Esophagus muscularis mucosa (tissue), 3 donors: ENCODE data around the gene ATP2B2.

Experiments
- CTCF ChIP-seq, 3 experiments: fragments of 200-600 bp in 2 of 3; fragments of 450-650 bp in 1 of 3; sonication (generic) in 2 of 3; IDR thresholded peaks; one replicate each; pipeline ENCODE4 v1.5.1; 2017 to 2019; ENCODE audit warnings: antibody characterized with exemption in 3 of 3, mild to moderate bottlenecking in 2 of 3, moderate library complexity in 1 of 3
- POLR2A ChIP-seq: fragments of 450-650 bp; IDR thresholded peaks from one replicate; pipeline ENCODE4 v1.6.1; 2017; ENCODE audit warnings: antibody characterized with exemption, moderate library complexity, mild to moderate bottlenecking, low read depth

GRCh38 chr3:10498271-10498670 lies 7.1 kb downstream of the ATP2B2 start:
- TF ChIP-seq CTCF (IDR thresholded peaks at IDR 0.05), result no peak
- no peak for TF ChIP-seq POLR2A
